ENCODE measurements around the gene CELF1.

GRCh38 chr11:47552566-47553405 lies at the start of gene CELF1:
- TF ChIP-seq CTCF (IDR thresholded peaks at IDR 0.05; ENCODE audit: insufficient read depth, low read length, poor library complexity, severe bottlenecking) (peak; percentile 83), EZH2phosphoT487 (conservative IDR thresholded peaks at IDR 0.05; ENCODE audit: low read length) (no peak)
